ENCODE measurements around the gene DNTTIP2. TPM values are rescaled to one million over a fixed set of nuclear protein-coding genes. Genes with fewer than 3 reads are reported as not detected.

DNTTIP2 gene
- total RNA-seq, 1 experiment from 2014 or later: 66.1 TPM

- no peaks in the 10 kb centered on the region for H3K79me2 ChIP-seq (ENCODE audit: insufficient read depth, low read length)
- H3K36me3 ChIP-seq (ENCODE audit: control insufficient read depth in 1 of 2, insufficient read depth in 2 of 2, low read length in 2 of 2): no peaks in the 10 kb centered on the region
- H3K9me2 ChIP-seq (ENCODE audit: insufficient read depth): no peaks in the 10 kb centered on the region
- H3K4me1 ChIP-seq (ENCODE audit: control insufficient read depth in 1 of 2, insufficient read depth in 2 of 2, low read length in 2 of 2): peaks cover 0 to 10% of the 10 kb centered on the region in 2 experiments; a peak in 2 of 4 replicates
- H3K27ac ChIP-seq (ENCODE audit: low read depth, low read length): no peak overlapping the region
- DNase-seq (ENCODE audit: low read depth, low spot score) (no peak), ATAC-seq (no peak)
- no peak overlapping the region for H3K9ac ChIP-seq (ENCODE audit: low read length)
- TF ChIP-seq SP1 (IDR thresholded peaks at IDR 0.05; ENCODE audit: low read depth) (no peak), SRF (IDR thresholded peaks at IDR 0.05; ENCODE audit: low read depth) (no peak), ELF1 (IDR thresholded peaks at IDR 0.05; ENCODE audit: borderline replicate concordance, low read depth) (no peak), EGR1 (IDR thresholded peaks at IDR 0.05; ENCODE audit: low read depth) (no peak), ZNF274 (IDR thresholded peaks at IDR 0.05; ENCODE audit: low read depth, low read length) (no peak), CBX3 (IDR thresholded peaks at IDR 0.05; ENCODE audit: low read depth) (no peak)
- no peaks in the 10 kb centered on the region for H3K9me3 ChIP-seq (ENCODE audit: control insufficient read depth in 1 of 2, insufficient read depth in 1 of 2, low read depth in 1 of 2, low read length in 2 of 2)
- ChIA-PET CTCF (interaction anchor here (0.8 kb wide), 2 partner anchors 26 to 496 kb away, joined by 3 read pairs; no protein-coding TSS in a partner anchor), RAD21 (ENCODE audit: low non-redundant PET in 1 of 2, low total read pairs in 2 of 2, uncharacterized antibody in 2 of 2, unreplicated experiment in 2 of 2) (no interaction called here), POLR2A (no interaction called here)
- H3K4me3 ChIP-seq (replicated peaks in 1 of 2; ENCODE audit: low read depth in 1 of 2, low read length in 2 of 2): no peak overlapping the region
- intact Hi-C loops (cut with micrococcal nuclease): no loop called here
- H2AFZ ChIP-seq (ENCODE audit: low read depth, low read length, poor library complexity, severe bottlenecking): no peak overlapping the region
- no peak overlapping the region for H3K4me2 ChIP-seq (ENCODE audit: low read length)
- H4K20me1 ChIP-seq (ENCODE audit: insufficient read depth): no peaks in the 10 kb centered on the region
- BruUV-seq (replicated peaks): no TSS peak
- H3K27me3 ChIP-seq (ENCODE audit: insufficient read depth, low read length): no peaks in the 10 kb centered on the region
Measured at GRCh38 chr1:93839753-93840152, 39.3 kb downstream of the DNTTIP2 start.

DNA sequence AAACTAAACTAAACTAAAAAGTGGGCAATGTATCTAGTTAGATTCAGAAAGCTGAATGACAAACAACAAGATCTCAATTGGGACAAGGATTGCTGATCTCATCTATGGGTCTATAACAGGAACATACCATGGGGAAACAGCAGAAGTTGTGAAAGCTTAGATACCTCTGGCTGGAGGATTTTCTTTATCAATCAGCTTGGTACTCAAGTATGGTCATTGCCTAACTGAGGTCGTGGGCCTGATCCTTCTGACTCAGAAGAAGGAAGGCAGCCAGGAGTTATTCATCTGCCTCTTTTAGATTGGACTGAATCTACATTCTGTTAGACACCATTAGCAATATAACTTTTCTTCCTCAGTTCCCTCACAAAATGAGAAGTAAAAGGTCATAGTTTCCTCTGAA is 39.7 kb downstream of the DNTTIP2 start:
- BruUV-seq (replicated peaks): no TSS peak
- no peak for DNase-seq (ENCODE audit: low read depth, low spot score)
- H3K9me2 ChIP-seq (ENCODE audit: insufficient read depth): no peaks in the 10 kb centered on the region
- ChIA-PET CTCF (interaction anchor here (0.8 to 1.0 kb wide), 3 partner anchors 25 to 497 kb away, joined by 3 read pairs; no protein-coding TSS in a partner anchor), POLR2A (no interaction called here), RAD21 (ENCODE audit: low non-redundant PET in 1 of 2, low total read pairs in 2 of 2, uncharacterized antibody in 2 of 2, unreplicated experiment in 2 of 2) (no interaction called here)
- no peak overlapping the region for H2AFZ ChIP-seq (ENCODE audit: low read depth, low read length, poor library complexity, severe bottlenecking)
- no peak overlapping the region for H3K4me3 ChIP-seq (replicated peaks in 1 of 2; ENCODE audit: low read depth in 1 of 2, low read length in 2 of 2)
- intact Hi-C loops (cut with micrococcal nuclease): no loop called here
- ATAC-seq: no peak
- H3K36me3 ChIP-seq (ENCODE audit: control insufficient read depth in 1 of 2, insufficient read depth in 2 of 2, low read length in 2 of 2): no peaks in the 10 kb centered on the region
- no peaks in the 10 kb centered on the region for H3K79me2 ChIP-seq (ENCODE audit: insufficient read depth, low read length)
- H3K9ac ChIP-seq (ENCODE audit: low read length): no peak overlapping the region
- H3K4me2 ChIP-seq (ENCODE audit: low read length): no peak overlapping the region
- H3K4me1 ChIP-seq (ENCODE audit: control insufficient read depth in 1 of 2, insufficient read depth in 2 of 2, low read length in 2 of 2): peaks cover 0 to 5% of the 10 kb centered on the region in 2 experiments; a peak in 2 of 4 replicates
- no peaks in the 10 kb centered on the region for H4K20me1 ChIP-seq (ENCODE audit: insufficient read depth)
- no peak overlapping the region for H3K27ac ChIP-seq (ENCODE audit: low read depth, low read length)
- no peaks in the 10 kb centered on the region for H3K9me3 ChIP-seq (ENCODE audit: control insufficient read depth in 1 of 2, insufficient read depth in 1 of 2, low read depth in 1 of 2, low read length in 2 of 2)
- no peaks in the 10 kb centered on the region for H3K27me3 ChIP-seq (ENCODE audit: insufficient read depth, low read length)
- TF ChIP-seq JUND (IDR thresholded peaks at IDR 0.05) (no peak), ZBTB33 (IDR thresholded peaks at IDR 0.05; ENCODE audit: extremely low read depth, insufficient replicate concordance, low read length) (no peak), CEBPB (IDR thresholded peaks at IDR 0.05; ENCODE audit: low read depth) (no peak), ZFX (IDR thresholded peaks at IDR 0.05) (no peak), MAX (IDR thresholded peaks at IDR 0.05) (no peak), SP1 (IDR thresholded peaks at IDR 0.05; ENCODE audit: low read depth) (no peak), SRF (IDR thresholded peaks at IDR 0.05; ENCODE audit: low read depth) (no peak), EZH2 (IDR thresholded peaks at IDR 0.05) (no peak)
- TF ChIP-seq, protein P1, sequence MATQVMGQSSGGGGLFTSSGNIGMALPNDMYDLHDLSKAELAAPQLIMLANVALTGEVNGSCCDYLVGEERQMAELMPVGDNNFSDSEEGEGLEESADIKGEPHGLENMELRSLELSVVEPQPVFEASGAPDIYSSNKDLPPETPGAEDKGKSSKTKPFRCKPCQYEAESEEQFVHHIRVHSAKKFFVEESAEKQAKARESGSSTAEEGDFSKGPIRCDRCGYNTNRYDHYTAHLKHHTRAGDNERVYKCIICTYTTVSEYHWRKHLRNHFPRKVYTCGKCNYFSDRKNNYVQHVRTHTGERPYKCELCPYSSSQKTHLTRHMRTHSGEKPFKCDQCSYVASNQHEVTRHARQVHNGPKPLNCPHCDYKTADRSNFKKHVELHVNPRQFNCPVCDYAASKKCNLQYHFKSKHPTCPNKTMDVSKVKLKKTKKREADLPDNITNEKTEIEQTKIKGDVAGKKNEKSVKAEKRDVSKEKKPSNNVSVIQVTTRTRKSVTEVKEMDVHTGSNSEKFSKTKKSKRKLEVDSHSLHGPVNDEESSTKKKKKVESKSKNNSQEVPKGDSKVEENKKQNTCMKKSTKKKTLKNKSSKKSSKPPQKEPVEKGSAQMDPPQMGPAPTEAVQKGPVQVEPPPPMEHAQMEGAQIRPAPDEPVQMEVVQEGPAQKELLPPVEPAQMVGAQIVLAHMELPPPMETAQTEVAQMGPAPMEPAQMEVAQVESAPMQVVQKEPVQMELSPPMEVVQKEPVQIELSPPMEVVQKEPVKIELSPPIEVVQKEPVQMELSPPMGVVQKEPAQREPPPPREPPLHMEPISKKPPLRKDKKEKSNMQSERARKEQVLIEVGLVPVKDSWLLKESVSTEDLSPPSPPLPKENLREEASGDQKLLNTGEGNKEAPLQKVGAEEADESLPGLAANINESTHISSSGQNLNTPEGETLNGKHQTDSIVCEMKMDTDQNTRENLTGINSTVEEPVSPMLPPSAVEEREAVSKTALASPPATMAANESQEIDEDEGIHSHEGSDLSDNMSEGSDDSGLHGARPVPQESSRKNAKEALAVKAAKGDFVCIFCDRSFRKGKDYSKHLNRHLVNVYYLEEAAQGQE (IDR thresholded peaks at IDR 0.05; ENCODE audit: low read depth): no peak
- TF ChIP-seq, protein P2, sequence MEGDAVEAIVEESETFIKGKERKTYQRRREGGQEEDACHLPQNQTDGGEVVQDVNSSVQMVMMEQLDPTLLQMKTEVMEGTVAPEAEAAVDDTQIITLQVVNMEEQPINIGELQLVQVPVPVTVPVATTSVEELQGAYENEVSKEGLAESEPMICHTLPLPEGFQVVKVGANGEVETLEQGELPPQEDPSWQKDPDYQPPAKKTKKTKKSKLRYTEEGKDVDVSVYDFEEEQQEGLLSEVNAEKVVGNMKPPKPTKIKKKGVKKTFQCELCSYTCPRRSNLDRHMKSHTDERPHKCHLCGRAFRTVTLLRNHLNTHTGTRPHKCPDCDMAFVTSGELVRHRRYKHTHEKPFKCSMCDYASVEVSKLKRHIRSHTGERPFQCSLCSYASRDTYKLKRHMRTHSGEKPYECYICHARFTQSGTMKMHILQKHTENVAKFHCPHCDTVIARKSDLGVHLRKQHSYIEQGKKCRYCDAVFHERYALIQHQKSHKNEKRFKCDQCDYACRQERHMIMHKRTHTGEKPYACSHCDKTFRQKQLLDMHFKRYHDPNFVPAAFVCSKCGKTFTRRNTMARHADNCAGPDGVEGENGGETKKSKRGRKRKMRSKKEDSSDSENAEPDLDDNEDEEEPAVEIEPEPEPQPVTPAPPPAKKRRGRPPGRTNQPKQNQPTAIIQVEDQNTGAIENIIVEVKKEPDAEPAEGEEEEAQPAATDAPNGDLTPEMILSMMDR (IDR thresholded peaks at IDR 0.05 in 2 of 3, conservative IDR thresholded peaks at IDR 0.05 in 1 of 3; ENCODE audit: borderline replicate concordance in 1 of 3, insufficient read depth in 1 of 3, low read depth in 2 of 3, low read length in 2 of 3): no peak

Measured in HCT116 (cell line).